HG03439 (cell line): ENCODE measurements around the gene HOXC12.

Source experiments
- ATAC-seq: cut with Tn5 transposase; IDR thresholded peaks from one replicate; pipeline ENCODE4 v1.9.1; 2021; ENCODE audit warnings: mild to moderate bottlenecking, moderate library complexity; ENCODE audit not compliant: unreplicated experiment

The HOXC12 gene

GRCh38 chr12:53982648-53983567 is 28.2 kb downstream of the HOXC12 start:
- no peak for ATAC-seq

- ATAC-seq: no peak
Observed at GRCh38 chr12:53983568-53983949, 28.9 kb downstream of the HOXC12 start.

DNA sequence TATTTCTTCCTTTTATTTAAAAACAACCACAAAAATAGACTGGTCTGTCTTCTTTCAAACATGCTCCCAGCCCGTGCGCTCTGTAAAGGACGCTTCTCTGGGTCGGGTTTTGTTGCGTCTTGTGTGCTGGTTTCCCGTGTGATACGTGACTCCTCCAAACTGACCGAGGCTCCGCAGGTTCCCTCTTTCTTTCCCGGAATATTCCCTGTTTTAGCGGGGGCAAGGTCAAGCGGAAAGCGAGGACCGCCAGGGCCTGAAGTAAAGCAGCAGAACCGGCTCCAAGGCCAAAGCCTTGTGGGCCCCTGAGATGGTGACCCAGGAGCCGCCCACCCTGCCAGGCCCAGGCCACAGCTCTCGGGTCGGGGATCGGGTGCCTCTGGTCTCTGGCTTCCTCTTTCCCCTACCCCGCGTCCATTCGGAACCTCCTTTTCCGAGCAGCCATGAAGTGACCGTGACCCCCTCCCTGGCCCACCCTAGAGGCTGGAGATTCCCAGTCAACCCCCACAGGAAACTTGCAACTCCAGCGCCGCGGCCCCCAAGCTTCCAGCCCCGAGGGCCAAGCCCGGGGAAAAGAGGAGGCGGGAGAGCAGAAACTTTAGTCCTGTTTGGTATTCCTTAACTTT is 29.4 kb downstream of the HOXC12 start:
- ATAC-seq: no peak

GRCh38 chr12:53984901-53985691 is 30.4 kb downstream of the HOXC12 start, which contains the start of gene HOXC10:
TSS of gene HOXC10 (plus strand) at chr12:53985146. CDS start at chr12:53985260, 114 bp downstream.
- peak; percentile 63 for ATAC-seq

DNA sequence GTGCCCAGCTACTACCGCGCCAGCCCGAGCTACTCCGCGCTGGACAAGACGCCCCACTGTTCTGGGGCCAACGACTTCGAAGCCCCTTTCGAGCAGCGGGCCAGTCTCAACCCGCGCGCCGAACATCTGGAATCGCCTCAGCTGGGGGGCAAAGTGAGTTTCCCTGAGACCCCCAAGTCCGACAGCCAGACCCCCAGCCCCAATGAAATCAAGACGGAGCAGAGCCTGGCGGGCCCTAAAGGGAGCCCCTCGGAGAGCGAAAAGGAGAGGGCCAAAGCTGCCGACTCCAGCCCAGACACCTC is 30.9 kb downstream of the HOXC12 start:
- ATAC-seq: no peak

- no peak for ATAC-seq
Observed at GRCh38 chr12:53985994-53986685, 31.4 kb downstream of the HOXC12 start.

DNA sequence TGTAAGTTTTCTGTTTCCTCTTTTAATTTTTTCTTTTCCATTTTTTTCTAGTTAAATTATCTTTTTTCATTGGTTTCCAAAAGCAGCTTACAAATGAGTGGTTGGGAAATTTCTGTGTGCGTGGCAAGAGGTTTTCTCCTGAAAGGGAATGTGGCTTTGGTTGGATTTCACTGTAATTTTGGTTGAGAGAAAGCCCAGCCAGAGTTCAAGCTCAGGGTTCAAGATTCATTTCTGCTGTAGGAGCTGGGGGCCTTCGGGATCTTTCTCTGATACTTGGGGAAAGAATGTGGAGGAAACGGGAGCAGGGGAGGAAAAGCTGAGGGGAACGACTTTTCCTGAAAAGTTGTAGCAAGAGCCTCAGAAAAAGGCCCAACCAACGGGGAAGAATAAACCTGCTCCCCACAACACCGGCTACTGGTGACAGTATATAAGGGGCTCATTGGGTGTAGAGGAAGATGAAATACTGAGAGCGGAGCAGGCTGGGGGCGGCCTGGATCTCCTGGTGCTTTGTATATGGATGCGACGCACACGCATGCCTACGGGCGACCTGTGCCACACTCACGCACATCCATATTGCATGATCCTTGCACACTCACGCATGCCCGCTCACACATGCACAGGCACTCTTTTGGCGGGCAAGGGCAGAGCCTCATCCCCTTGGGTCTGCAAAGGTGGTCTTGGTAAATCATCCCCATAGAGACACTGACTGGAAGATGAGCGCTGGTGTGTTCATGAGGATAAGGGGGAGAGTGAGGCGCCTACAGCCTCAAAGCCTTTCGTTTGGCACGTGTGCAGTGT is 32.2 kb downstream of the HOXC12 start:
- ATAC-seq: no peak

DNA sequence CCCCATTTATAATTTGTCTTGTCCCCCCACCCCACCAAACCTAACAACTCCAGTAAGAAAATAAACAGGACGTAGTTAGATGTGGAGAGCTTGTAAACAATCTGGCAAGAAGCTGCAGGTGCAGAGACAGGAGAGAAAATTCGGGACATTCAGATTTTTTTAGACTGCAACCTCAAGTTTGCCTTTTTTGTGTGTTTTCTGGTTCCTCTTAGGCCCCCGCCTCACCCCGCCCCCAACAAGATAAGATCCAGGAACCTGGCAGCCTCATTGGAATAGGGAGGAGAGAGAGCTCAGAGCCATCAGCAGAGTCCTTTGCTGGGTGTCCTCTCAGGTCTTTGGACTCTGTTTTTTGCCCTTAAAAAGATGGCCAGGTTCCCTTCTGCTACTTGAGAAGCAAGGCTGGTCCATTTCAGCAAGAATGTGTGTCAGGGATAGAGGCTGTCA is 33.1 kb downstream of the HOXC12 start:
- ATAC-seq: no peak

- ATAC-seq: no peak
Observed at GRCh38 chr12:53988541-53989226, 34.0 kb downstream of the HOXC12 start.

DNA sequence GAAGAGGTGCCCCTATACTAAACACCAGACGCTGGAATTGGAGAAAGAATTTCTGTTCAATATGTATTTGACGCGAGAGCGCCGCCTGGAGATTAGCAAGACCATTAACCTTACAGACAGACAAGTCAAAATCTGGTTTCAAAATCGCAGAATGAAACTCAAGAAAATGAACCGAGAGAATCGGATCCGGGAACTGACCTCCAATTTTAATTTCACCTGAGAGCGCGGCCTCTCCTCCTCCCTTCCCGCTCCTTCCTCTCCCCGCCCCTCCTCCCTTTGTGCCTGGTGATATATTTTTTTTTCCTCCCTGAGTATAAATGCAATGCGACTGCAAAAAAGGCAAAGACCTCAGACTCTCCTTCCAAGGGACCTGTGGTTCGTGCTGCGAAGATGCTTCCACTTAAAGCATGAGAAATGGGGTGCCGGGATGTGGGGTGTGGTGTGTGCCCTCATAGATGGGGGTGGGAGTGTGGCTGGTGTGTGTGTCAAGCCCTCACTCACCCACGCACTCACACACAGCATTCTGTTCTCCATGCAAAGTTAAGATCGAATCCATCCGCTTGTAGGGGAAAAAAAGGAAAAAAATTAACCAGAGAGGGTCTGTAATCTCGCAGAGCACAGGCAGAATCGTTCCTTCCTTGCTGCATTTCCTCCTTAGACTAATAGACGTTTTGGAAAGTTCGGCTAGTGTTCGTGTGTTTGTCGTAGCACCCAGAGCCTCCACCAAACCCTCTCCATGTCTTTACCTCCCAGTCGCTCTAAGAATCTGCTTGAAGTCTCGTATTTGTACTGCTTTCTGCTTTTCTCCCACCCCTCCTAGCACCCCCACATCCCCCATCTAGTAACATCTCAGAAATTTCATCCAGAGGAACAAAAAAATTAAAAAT is 34.8 kb downstream of the HOXC12 start:
- no peak for ATAC-seq

- no peak for ATAC-seq
Observed at GRCh38 chr12:53990311-53991076, 35.8 kb downstream of the HOXC12 start.

GRCh38 chr12:53991077-53991460 is 36.4 kb downstream of the HOXC12 start:
- no peak for ATAC-seq

DNA sequence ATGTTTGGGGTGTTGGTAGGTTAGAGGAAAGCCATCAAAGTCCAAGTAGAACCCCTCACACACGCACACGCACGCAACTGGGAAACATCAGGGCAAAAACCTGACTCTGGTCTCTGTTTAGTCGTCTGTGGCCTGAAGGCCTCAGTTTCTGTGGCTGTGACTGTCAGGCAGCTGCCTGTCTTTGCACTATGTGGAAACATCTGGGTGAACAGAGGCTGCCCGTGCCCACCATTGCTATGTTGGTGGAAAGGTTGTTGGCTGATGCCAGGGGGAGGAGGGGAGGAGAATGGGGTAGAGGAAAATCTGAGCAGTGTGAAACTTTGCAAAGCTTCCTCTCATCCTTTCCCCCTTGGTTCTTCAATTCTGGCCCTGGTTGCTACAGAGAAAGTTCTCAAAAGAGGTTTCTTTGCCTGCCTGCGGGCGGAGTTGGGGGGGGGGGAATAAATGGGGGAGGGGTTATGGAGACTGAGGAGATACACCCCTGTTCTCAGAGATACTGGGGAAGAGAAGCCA is 37.7 kb downstream of the HOXC12 start:
- ATAC-seq: no peak

- no peak for ATAC-seq
Observed at GRCh38 chr12:53993162-53994008, 38.7 kb downstream of the HOXC12 start.

DNA sequence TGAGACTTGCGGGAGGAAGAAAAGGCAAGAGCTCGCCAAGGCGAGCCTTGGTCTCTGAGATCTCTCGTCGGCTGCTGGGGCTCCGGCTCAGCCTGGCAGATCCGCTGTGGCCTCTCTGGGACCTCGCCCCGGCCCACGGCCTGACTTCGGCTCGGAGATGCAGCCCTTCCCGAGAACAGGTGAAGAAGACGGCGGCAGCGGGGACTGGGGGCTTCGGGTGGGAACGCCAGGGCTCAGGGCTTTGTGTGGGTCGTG is 39.2 kb downstream of the HOXC12 start:
- ATAC-seq: no peak

GRCh38 chr12:53994264-53995001 is 39.7 kb downstream of the HOXC12 start:
- ATAC-seq: no peak
